ENCODE data around the gene ANGPTL5. TPM values are rescaled to one million over a fixed set of nuclear protein-coding genes. Genes with fewer than 3 reads are reported as not detected.

ANGPTL5 gene
- total and polyA plus RNA-seq, 4 donors = 1.3 to 3.3 TPM; not detected in 2

DNA sequence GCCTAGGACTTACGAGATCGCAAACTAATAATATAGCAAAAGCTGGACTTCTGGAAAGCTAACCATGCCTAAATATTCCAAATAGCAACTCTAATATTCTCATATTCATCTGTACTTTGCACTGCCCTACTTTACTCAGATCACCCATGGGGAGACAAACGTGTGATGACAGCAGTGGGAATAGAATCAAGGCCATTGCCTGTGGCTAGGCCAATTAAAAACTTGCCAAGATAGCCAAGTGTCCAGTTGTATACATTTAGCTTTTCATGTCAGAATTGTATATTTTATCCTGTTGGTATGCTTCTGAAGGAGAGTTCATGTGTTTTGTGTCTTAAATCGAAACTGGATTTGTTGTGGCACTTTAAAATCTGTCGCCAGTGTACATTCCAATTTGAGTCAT is 2.7 kb downstream of the ANGPTL5 start:
- Histone ChIP-seq H3K27ac (ENCODE audit: low read depth in 1 of 2, low read length in 2 of 2) (peak overlapping the region in 1 of 2 donors; percentile 54), H3K4me1 (ENCODE audit: control insufficient read depth in 1 of 2, insufficient read depth in 2 of 2, low read length in 2 of 2) (peaks cover 3 to 4% of the 10 kb centered on the region in 2 donors), H3K4me3 (ENCODE audit: low read length in 2 of 2) (no peak overlapping the region), H3K27me3 (ENCODE audit: control insufficient read depth in 1 of 2, insufficient read depth in 2 of 2, low read length in 1 of 2) (no peaks in the 10 kb centered on the region), H3K9me3 (ENCODE audit: control insufficient read depth, low read length) (no peaks in the 10 kb centered on the region), H3K36me3 (ENCODE audit: control insufficient read depth in 1 of 2, insufficient read depth in 2 of 2, low read length in 1 of 2) (no peaks in the 10 kb centered on the region)
- intact Hi-C loops (cut with DNase I) = loop anchor here in 1 of 2 donors (10.0 kb wide), 1 partner anchor 201 kb away; the partner anchor contains the start of gene YAP1
- DNase-seq (no peak), ATAC-seq (ENCODE audit: low FRiP score) (no peak)
- 51 to 54% methylated on average over 5 of the region's 5 CpGs for WGBS, 2 donors

GRCh38 chr11:101912823-101913284 is 3.5 kb downstream of the ANGPTL5 start:
- peaks cover 3% of the 10 kb centered on the region in 2 donors for H3K4me1 ChIP-seq (ENCODE audit: control insufficient read depth in 1 of 2, insufficient read depth in 2 of 2, low read length in 2 of 2)
- H3K27ac ChIP-seq (ENCODE audit: low read depth in 1 of 2, low read length in 2 of 2) = peak overlapping the region in 1 of 2 donors; percentile 28
- no peak for ATAC-seq (ENCODE audit: low FRiP score)
- H3K27me3 ChIP-seq (ENCODE audit: control insufficient read depth in 1 of 2, insufficient read depth in 2 of 2, low read length in 1 of 2) = no peaks in the 10 kb centered on the region
- intact Hi-C loops (cut with DNase I) = loop anchor here in 1 of 2 donors (10.0 kb wide), 1 partner anchor 202 kb away; the partner anchor contains the start of gene YAP1
- no peaks in the 10 kb centered on the region for H3K36me3 ChIP-seq (ENCODE audit: control insufficient read depth in 1 of 2, insufficient read depth in 2 of 2, low read length in 1 of 2)
- no peaks in the 10 kb centered on the region for H3K9me3 ChIP-seq (ENCODE audit: control insufficient read depth, low read length)
- DNase-seq = no peak
- WGBS, 2 donors = 33 to 37% methylated on average over 3 of the region's 3 CpGs
- H3K4me3 ChIP-seq (ENCODE audit: low read length in 2 of 2) = no peak overlapping the region

DNA sequence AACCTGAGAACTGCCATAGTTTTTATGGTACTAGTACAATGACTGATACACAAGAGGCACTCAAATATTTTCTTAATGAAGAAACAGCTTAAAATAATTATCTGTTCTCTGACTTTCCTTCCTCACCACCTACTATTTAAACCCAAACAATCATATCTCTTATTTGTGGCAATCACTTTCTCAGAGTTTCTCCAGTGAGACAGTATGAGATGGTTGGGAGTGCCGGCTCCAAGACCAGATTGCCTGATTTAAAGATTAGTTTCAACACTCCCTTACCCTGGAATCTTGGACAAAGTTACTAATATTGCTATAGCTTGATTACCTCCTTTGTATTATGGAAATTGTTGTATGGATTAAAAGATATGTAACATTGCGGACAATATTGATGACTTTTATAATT is 7.2 kb downstream of the ANGPTL5 start:
- H3K9me3 ChIP-seq (ENCODE audit: control insufficient read depth, low read length) = no peaks in the 10 kb centered on the region
- DNase-seq (no peak), ATAC-seq (ENCODE audit: low FRiP score) (no peak)
- no peaks in the 10 kb centered on the region for H3K36me3 ChIP-seq (ENCODE audit: control insufficient read depth in 1 of 2, insufficient read depth in 2 of 2, low read length in 1 of 2)
- no peak overlapping the region for H3K27ac ChIP-seq (ENCODE audit: low read depth in 1 of 2, low read length in 2 of 2)
- no peak overlapping the region for H3K4me3 ChIP-seq (ENCODE audit: low read length in 2 of 2)
- WGBS, 2 donors = 80 to 81% methylated on average over 2 of the region's 2 CpGs
- no peaks in the 10 kb centered on the region for H3K27me3 ChIP-seq (ENCODE audit: control insufficient read depth in 1 of 2, insufficient read depth in 2 of 2, low read length in 1 of 2)
- intact Hi-C loops (cut with DNase I) = no loop called here
- no peaks in the 10 kb centered on the region for H3K4me1 ChIP-seq (ENCODE audit: control insufficient read depth in 1 of 2, insufficient read depth in 2 of 2, low read length in 2 of 2)

DNA sequence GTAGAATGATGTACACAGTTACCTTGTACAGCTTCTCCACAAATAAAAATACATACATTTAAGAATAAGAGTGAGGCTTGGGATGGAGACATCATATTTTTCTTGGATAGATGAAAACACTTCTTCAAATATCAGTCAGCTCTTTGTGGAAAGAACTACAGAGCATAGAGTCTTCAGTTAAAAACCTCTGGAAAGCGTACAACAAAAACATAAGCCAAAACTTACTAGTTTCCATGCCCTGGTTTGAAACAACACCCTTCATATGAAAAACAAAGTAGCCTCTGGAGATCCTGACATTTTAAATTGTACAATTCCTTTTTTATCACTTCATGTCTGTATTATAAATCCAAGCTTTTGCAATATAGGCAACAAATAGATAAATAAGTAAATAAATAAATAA is 8.5 kb downstream of the ANGPTL5 start:
- Histone ChIP-seq H3K9me3 (ENCODE audit: control insufficient read depth, low read length) (no peaks in the 10 kb centered on the region), H3K27me3 (ENCODE audit: control insufficient read depth in 1 of 2, insufficient read depth in 2 of 2, low read length in 1 of 2) (no peaks in the 10 kb centered on the region), H3K27ac (ENCODE audit: low read depth in 1 of 2, low read length in 2 of 2) (no peak overlapping the region), H3K36me3 (ENCODE audit: control insufficient read depth in 1 of 2, insufficient read depth in 2 of 2, low read length in 1 of 2) (no peaks in the 10 kb centered on the region), H3K4me3 (ENCODE audit: low read length in 2 of 2) (no peak overlapping the region), H3K4me1 (ENCODE audit: control insufficient read depth in 1 of 2, insufficient read depth in 2 of 2, low read length in 2 of 2) (no peaks in the 10 kb centered on the region)
- 22 to 30% methylated on average over 1 of the region's 1 CpG for WGBS, 2 donors
- DNase-seq = no peak
- no peak for ATAC-seq (ENCODE audit: low FRiP score)
- intact Hi-C loops (cut with DNase I) = no loop called here

DNA sequence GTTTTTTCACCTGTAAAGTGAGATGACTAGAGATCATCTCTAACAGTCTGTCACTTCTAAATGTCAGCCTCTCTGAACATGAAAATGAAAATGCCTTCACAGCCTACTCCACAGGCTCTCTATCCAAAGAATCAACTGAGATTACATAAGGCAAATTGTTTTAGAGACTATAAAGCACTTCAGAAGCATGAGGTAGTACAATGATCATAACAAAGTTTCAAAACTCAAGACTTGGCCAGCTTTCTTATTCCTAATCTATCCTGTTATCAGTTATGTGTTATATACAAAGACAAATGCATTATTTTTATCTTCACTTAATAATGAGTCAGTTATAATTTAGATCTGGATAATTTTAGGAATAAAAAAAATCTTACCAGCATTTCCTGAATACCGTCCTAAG is 21.8 kb downstream of the ANGPTL5 start:
- intact Hi-C loops (cut with DNase I) = no loop called here
- H3K27me3 ChIP-seq (ENCODE audit: control insufficient read depth in 1 of 2, insufficient read depth in 2 of 2, low read length in 1 of 2) = no peaks in the 10 kb centered on the region
- DNase-seq = no peak
- H3K4me1 ChIP-seq (ENCODE audit: control insufficient read depth in 1 of 2, insufficient read depth in 2 of 2, low read length in 2 of 2) = no peaks in the 10 kb centered on the region
- WGBS, 2 donors = 39 to 41% methylated on average over 1 of the region's 1 CpG
- no peaks in the 10 kb centered on the region for H3K36me3 ChIP-seq (ENCODE audit: control insufficient read depth in 1 of 2, insufficient read depth in 2 of 2, low read length in 1 of 2)
- H3K4me3 ChIP-seq (ENCODE audit: low read length in 2 of 2) = no peak overlapping the region
- no peak for ATAC-seq (ENCODE audit: low FRiP score)
- no peaks in the 10 kb centered on the region for H3K9me3 ChIP-seq (ENCODE audit: control insufficient read depth, low read length)
- H3K27ac ChIP-seq (ENCODE audit: low read depth in 1 of 2, low read length in 2 of 2) = no peak overlapping the region

DNA sequence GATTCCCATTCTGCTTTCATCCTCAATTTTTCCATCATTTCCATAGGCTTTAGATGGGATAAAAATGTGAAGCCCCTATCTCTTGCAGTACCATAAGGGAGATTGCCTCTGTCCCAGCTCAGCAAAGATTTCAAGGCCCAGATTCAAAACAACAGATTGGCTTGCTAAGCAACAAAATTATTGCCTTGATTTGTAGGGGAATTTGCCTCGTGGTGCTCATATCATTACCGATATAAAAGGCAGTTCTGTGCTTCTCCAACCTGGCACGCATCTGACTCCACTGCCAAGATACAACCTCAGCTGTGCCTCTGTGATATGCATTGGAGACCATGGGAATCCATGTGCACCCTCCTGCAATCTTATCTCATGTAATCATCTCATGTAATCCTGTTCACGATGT is 26.6 kb downstream of the ANGPTL5 start:
- intact Hi-C loops (cut with DNase I) = no loop called here
- Histone ChIP-seq H3K9me3 (ENCODE audit: control insufficient read depth, low read length) (no peaks in the 10 kb centered on the region), H3K4me1 (ENCODE audit: control insufficient read depth in 1 of 2, insufficient read depth in 2 of 2, low read length in 2 of 2) (no peaks in the 10 kb centered on the region), H3K27ac (ENCODE audit: low read depth in 1 of 2, low read length in 2 of 2) (no peak overlapping the region), H3K36me3 (ENCODE audit: control insufficient read depth in 1 of 2, insufficient read depth in 2 of 2, low read length in 1 of 2) (no peaks in the 10 kb centered on the region), H3K27me3 (ENCODE audit: control insufficient read depth in 1 of 2, insufficient read depth in 2 of 2, low read length in 1 of 2) (no peaks in the 10 kb centered on the region), H3K4me3 (ENCODE audit: low read length in 2 of 2) (no peak overlapping the region)
- DNase-seq (no peak), ATAC-seq (ENCODE audit: low FRiP score) (no peak)
- WGBS, 2 donors = 86 to 87% methylated on average over 4 of the region's 4 CpGs

GRCh38 chr11:101885631-101886030 is 30.7 kb downstream of the ANGPTL5 start:
- no peak for DNase-seq
- Histone ChIP-seq H3K4me1 (ENCODE audit: control insufficient read depth in 1 of 2, insufficient read depth in 2 of 2, low read length in 2 of 2) (no peaks in the 10 kb centered on the region), H3K36me3 (ENCODE audit: control insufficient read depth in 1 of 2, insufficient read depth in 2 of 2, low read length in 1 of 2) (no peaks in the 10 kb centered on the region), H3K9me3 (ENCODE audit: control insufficient read depth, low read length) (no peaks in the 10 kb centered on the region), H3K4me3 (ENCODE audit: low read length in 2 of 2) (no peak overlapping the region), H3K27me3 (ENCODE audit: control insufficient read depth in 1 of 2, insufficient read depth in 2 of 2, low read length in 1 of 2) (no peaks in the 10 kb centered on the region), H3K27ac (ENCODE audit: low read depth in 1 of 2, low read length in 2 of 2) (no peak overlapping the region)
- intact Hi-C loops (cut with DNase I) = no loop called here
- no peak for ATAC-seq (ENCODE audit: low FRiP score)
- 84 to 86% methylated on average over 4 of the region's 4 CpGs for WGBS, 2 donors

DNA sequence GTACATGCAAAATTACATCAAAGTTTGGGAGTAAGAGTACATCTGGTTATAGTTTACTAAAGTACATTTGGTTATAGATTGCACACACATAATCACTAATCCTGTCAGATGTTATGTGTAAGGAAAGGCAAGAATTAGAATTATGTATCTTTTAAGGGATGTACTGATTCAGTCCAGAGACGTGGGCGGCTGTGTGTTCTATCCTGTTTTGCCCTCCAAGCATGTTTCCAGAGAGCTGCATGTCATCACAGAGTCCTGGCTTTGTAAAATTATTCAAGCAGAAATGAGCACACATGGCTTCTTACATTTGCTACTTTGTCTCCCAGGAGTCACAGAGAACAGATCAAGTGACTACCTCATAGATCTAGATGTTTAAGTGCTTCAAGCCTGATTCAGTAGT is 34.7 kb downstream of the ANGPTL5 start:
- intact Hi-C loops (cut with DNase I) = no loop called here
- Histone ChIP-seq H3K27me3 (ENCODE audit: control insufficient read depth in 1 of 2, insufficient read depth in 2 of 2, low read length in 1 of 2) (no peaks in the 10 kb centered on the region), H3K36me3 (ENCODE audit: control insufficient read depth in 1 of 2, insufficient read depth in 2 of 2, low read length in 1 of 2) (no peaks in the 10 kb centered on the region), H3K9me3 (ENCODE audit: control insufficient read depth, low read length) (no peaks in the 10 kb centered on the region), H3K27ac (ENCODE audit: low read depth in 1 of 2, low read length in 2 of 2) (no peak overlapping the region), H3K4me1 (ENCODE audit: control insufficient read depth in 1 of 2, insufficient read depth in 2 of 2, low read length in 2 of 2) (no peaks in the 10 kb centered on the region), H3K4me3 (ENCODE audit: low read length in 2 of 2) (no peak overlapping the region)
- DNase-seq (no peak), ATAC-seq (ENCODE audit: low FRiP score) (no peak)
- WGBS, 2 donors = 84 to 90% methylated on average over 2 of the region's 2 CpGs

DNA sequence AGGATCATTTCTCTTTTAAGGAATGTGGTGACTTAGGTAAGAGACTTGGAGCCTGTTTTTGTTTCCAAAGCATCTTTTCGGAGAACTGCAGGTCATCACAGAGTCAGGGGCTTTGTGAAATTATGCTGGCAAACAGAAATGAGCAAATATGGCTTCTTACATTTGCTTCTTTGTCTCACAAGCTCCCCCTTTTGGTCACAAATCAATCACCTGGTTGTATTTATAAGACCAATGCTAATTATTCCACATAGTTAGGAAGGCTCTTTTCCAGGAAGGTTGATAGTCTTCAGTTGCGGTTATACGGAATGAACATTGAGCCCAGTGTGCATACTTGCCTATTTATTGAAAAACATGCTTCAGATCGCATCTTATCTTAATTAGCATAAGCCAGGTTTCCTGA is 36.1 kb downstream of the ANGPTL5 start:
- H3K36me3 ChIP-seq (ENCODE audit: control insufficient read depth in 1 of 2, insufficient read depth in 2 of 2, low read length in 1 of 2) = no peaks in the 10 kb centered on the region
- H3K27me3 ChIP-seq (ENCODE audit: control insufficient read depth in 1 of 2, insufficient read depth in 2 of 2, low read length in 1 of 2) = no peaks in the 10 kb centered on the region
- no peak overlapping the region for H3K4me3 ChIP-seq (ENCODE audit: low read length in 2 of 2)
- intact Hi-C loops (cut with DNase I) = no loop called here
- ATAC-seq (ENCODE audit: low FRiP score) (no peak), DNase-seq (no peak)
- no peaks in the 10 kb centered on the region for H3K9me3 ChIP-seq (ENCODE audit: control insufficient read depth, low read length)
- WGBS, 2 donors = 82 to 89% methylated on average over 4 of the region's 4 CpGs
- no peak overlapping the region for H3K27ac ChIP-seq (ENCODE audit: low read depth in 1 of 2, low read length in 2 of 2)
- no peaks in the 10 kb centered on the region for H3K4me1 ChIP-seq (ENCODE audit: control insufficient read depth in 1 of 2, insufficient read depth in 2 of 2, low read length in 2 of 2)

Data from aorta (tissue), 5 donors.